GM03348 (cell line): ENCODE results near the gene CFAP119.

Source experiments
- DNase-seq: peaks from one replicate; pipeline ENCODE4 v3.0.0; 2012; ENCODE audit warnings: low spot score

CFAP119 gene

GRCh38 chr16:30740364-30741251, 21.3 kb downstream of the CFAP119 start:
- peak; percentile 93 for DNase-seq

GRCh38 chr16:30738984-30739951, 22.6 kb downstream of the CFAP119 start:
- no peak for DNase-seq

GRCh38 chr16:30737794-30738648, 23.8 kb downstream of the CFAP119 start:
- DNase-seq = no peak

GRCh38 chr16:30736995-30737793, 24.7 kb downstream of the CFAP119 start:
- DNase-seq = no peak

GRCh38 chr16:30731411-30731810, 30.5 kb downstream of the CFAP119 start:
- DNase-seq = no peak

GRCh38 chr16:30728899-30729672, 32.8 kb downstream of the CFAP119 start:
- DNase-seq = no peak

- DNase-seq = no peak
These were observed 33.5 kb downstream of the CFAP119 start for GRCh38 chr16:30728321-30728720.

GRCh38 chr16:30725418-30725792, 36.5 kb downstream of the CFAP119 start:
- DNase-seq = no peak

GRCh38 chr16:30724641-30725417, 37.0 kb downstream of the CFAP119 start:
- no peak for DNase-seq

GRCh38 chr16:30723725-30724355, 38.0 kb downstream of the CFAP119 start:
- DNase-seq = no peak

- DNase-seq = no peak
These were observed 38.9 kb downstream of the CFAP119 start for GRCh38 chr16:30722916-30723315.

- no peak for DNase-seq
These were observed 39.4 kb downstream of the CFAP119 start for GRCh38 chr16:30722443-30722842.

- DNase-seq = no peak
These were observed 40.3 kb downstream of the CFAP119 start for GRCh38 chr16:30721606-30722005.

GRCh38 chr16:30721167-30721566, 40.7 kb downstream of the CFAP119 start:
- DNase-seq = no peak

GRCh38 chr16:30720694-30721093, 41.2 kb downstream of the CFAP119 start:
- DNase-seq = no peak

- DNase-seq = no peak
These were observed 41.8 kb downstream of the CFAP119 start for GRCh38 chr16:30720086-30720485.

- no peak for DNase-seq
These were observed 46.0 kb downstream of the CFAP119 start for GRCh38 chr16:30715750-30716445.

- DNase-seq = no peak
These were observed 50.1 kb downstream of the CFAP119 start for GRCh38 chr16:30711712-30712111.
